Measurements from ENCODE around the gene PITPNB. TPM values are rescaled to one million over a fixed set of nuclear protein-coding genes. Genes with fewer than 3 reads are reported as not detected.

PITPNB gene
- total RNA-seq, 1 donor = 30.8 TPM

GRCh38 chr22:27833803-27834202 lies 85.3 kb downstream of the PITPNB start:
- H3K4me1 ChIP-seq (ENCODE audit: insufficient read depth, low read length) = peaks cover 9% of the 10 kb centered on the region

GRCh38 chr22:27832606-27833005 lies 86.5 kb downstream of the PITPNB start:
- no peaks in the 10 kb centered on the region for H3K36me3 ChIP-seq (ENCODE audit: insufficient read depth, low read length)
- no peak overlapping the region for H3K4me2 ChIP-seq (ENCODE audit: insufficient read depth, low read length)
- peaks cover 9% of the 10 kb centered on the region for H3K4me1 ChIP-seq (ENCODE audit: insufficient read depth, low read length)
- H3K9me3 ChIP-seq (ENCODE audit: low read depth, low read length) = no peaks in the 10 kb centered on the region
- no peaks in the 10 kb centered on the region for H3K79me2 ChIP-seq (ENCODE audit: insufficient read depth, low read length)
- no peak overlapping the region for H3K27ac ChIP-seq (ENCODE audit: low read depth, low read length)
- H3K4me3 ChIP-seq (ENCODE audit: insufficient read depth, low read length) = no peak overlapping the region
- H4K20me1 ChIP-seq (ENCODE audit: insufficient read depth, low read length) = no peaks in the 10 kb centered on the region
- DNase-seq (ENCODE audit: insufficient read length, low spot score, missing footprints) = no peak
- H3K27me3 ChIP-seq (ENCODE audit: insufficient read depth, low read length) = no peaks in the 10 kb centered on the region
- no peak overlapping the region for H2AFZ ChIP-seq (ENCODE audit: low read length)
- no peak for TF ChIP-seq CTCF (IDR thresholded peaks at IDR 0.05; ENCODE audit: extremely low read depth, low read depth, low read length)

More at GRCh38 chr22:27833803-27834202, 85.3 kb downstream of the PITPNB start:
- Histone ChIP-seq H3K27me3 (ENCODE audit: insufficient read depth, low read length) (no peaks in the 10 kb centered on the region), H3K4me2 (ENCODE audit: insufficient read depth, low read length) (no peak overlapping the region), H2AFZ (ENCODE audit: low read length) (no peak overlapping the region), H3K79me2 (ENCODE audit: insufficient read depth, low read length) (no peaks in the 10 kb centered on the region), H3K4me3 (ENCODE audit: insufficient read depth, low read length) (no peak overlapping the region), H4K20me1 (ENCODE audit: insufficient read depth, low read length) (no peaks in the 10 kb centered on the region), H3K27ac (ENCODE audit: low read depth, low read length) (no peak overlapping the region), H3K36me3 (ENCODE audit: insufficient read depth, low read length) (no peaks in the 10 kb centered on the region), H3K9me3 (ENCODE audit: low read depth, low read length) (no peaks in the 10 kb centered on the region)
- no peak for TF ChIP-seq CTCF (IDR thresholded peaks at IDR 0.05; ENCODE audit: extremely low read depth, low read depth, low read length)
- DNase-seq (ENCODE audit: insufficient read length, low spot score, missing footprints) = no peak

- Histone ChIP-seq H2AFZ (ENCODE audit: low read length) (no peak overlapping the region), H3K27me3 (ENCODE audit: insufficient read depth, low read length) (no peaks in the 10 kb centered on the region), H3K4me2 (ENCODE audit: insufficient read depth, low read length) (no peak overlapping the region), H3K9me3 (ENCODE audit: low read depth, low read length) (no peaks in the 10 kb centered on the region), H3K4me1 (ENCODE audit: insufficient read depth, low read length) (no peaks in the 10 kb centered on the region), H3K36me3 (ENCODE audit: insufficient read depth, low read length) (no peaks in the 10 kb centered on the region), H3K79me2 (ENCODE audit: insufficient read depth, low read length) (no peaks in the 10 kb centered on the region), H3K4me3 (ENCODE audit: insufficient read depth, low read length) (no peak overlapping the region), H4K20me1 (ENCODE audit: insufficient read depth, low read length) (no peaks in the 10 kb centered on the region), H3K27ac (ENCODE audit: low read depth, low read length) (no peak overlapping the region)
- no peak for DNase-seq (ENCODE audit: insufficient read length, low spot score, missing footprints)
- TF ChIP-seq CTCF (IDR thresholded peaks at IDR 0.05; ENCODE audit: extremely low read depth, low read depth, low read length) = no peak
These were observed 89.4 kb downstream of the PITPNB start for GRCh38 chr22:27829620-27830019.

GRCh38 chr22:27827604-27828587 lies 91.2 kb downstream of the PITPNB start:
- no peak overlapping the region for H3K27ac ChIP-seq (ENCODE audit: low read depth, low read length)

More at GRCh38 chr22:27827604-27828587, 91.2 kb downstream of the PITPNB start:
- H3K36me3 ChIP-seq (ENCODE audit: insufficient read depth, low read length) = no peaks in the 10 kb centered on the region
- no peak for TF ChIP-seq CTCF (IDR thresholded peaks at IDR 0.05; ENCODE audit: extremely low read depth, low read depth, low read length)
- H3K4me3 ChIP-seq (ENCODE audit: insufficient read depth, low read length) = no peak overlapping the region
- no peak overlapping the region for H2AFZ ChIP-seq (ENCODE audit: low read length)
- no peaks in the 10 kb centered on the region for H3K79me2 ChIP-seq (ENCODE audit: insufficient read depth, low read length)
- H3K27me3 ChIP-seq (ENCODE audit: insufficient read depth, low read length) = no peaks in the 10 kb centered on the region
- H3K4me1 ChIP-seq (ENCODE audit: insufficient read depth, low read length) = no peaks in the 10 kb centered on the region
- H4K20me1 ChIP-seq (ENCODE audit: insufficient read depth, low read length) = no peaks in the 10 kb centered on the region
- no peaks in the 10 kb centered on the region for H3K9me3 ChIP-seq (ENCODE audit: low read depth, low read length)
- no peak for DNase-seq (ENCODE audit: insufficient read length, low spot score, missing footprints)
- H3K4me2 ChIP-seq (ENCODE audit: insufficient read depth, low read length) = no peak overlapping the region

Measured in osteoblast (primary cell).